SK-N-SH treated with all-trans-retinoic acid at 6 μM for 48 hours (cell line): Measurements from ENCODE around the gene PRDM11.

Experiments used
- ATAC-seq: fragments of 200-7000 bp; cut with Tn5 transposase; 3 replicates; pipeline ENCODE4 v1.9.1; 2020; ENCODE audit warnings: mild to moderate bottlenecking, moderate library complexity
- ARNTL ChIP-seq: fragments of 450-650 bp; formaldehyde crosslinking; IDR thresholded peaks from 2 replicates; pipeline ENCODE4 v1.5.0; 2020; ENCODE audit warnings: low read depth, mild to moderate bottlenecking, moderate library complexity, borderline replicate concordance
- BACH2 ChIP-seq: fragments of 250-450 bp; sonication (Bioruptor Pico); IDR thresholded peaks from 2 replicates; pipeline ENCODE4 v1.9.0; 2021; ENCODE audit warnings: mild to moderate bottlenecking, borderline replicate concordance
- CREB5 ChIP-seq: fragments of 250-450 bp; sonication (Bioruptor Pico); IDR thresholded peaks from 2 replicates; pipeline ENCODE4 v1.5.1; 2020; ENCODE audit warnings: low read depth, mild to moderate bottlenecking, moderate library complexity
- CSDC2 ChIP-seq: fragments of 250-450 bp; sonication (Bioruptor Pico); IDR thresholded peaks from 2 replicates; pipeline ENCODE4 v1.5.0; 2020; ENCODE audit warnings: mild to moderate bottlenecking, moderate library complexity
- CSRNP3 ChIP-seq: fragments of 250-450 bp; sonication (Bioruptor Pico); IDR thresholded peaks from 2 replicates; pipeline ENCODE4 v1.5.1; 2021; ENCODE audit warnings: mild to moderate bottlenecking, moderate library complexity
- ESRRG ChIP-seq: fragments of 250-450 bp; sonication (Bioruptor Pico); IDR thresholded peaks from 2 replicates; pipeline ENCODE4 v1.6.1; 2021; ENCODE audit warnings: mild to moderate bottlenecking
- GLIS3 ChIP-seq: fragments of 250-450 bp; sonication (Bioruptor Pico); IDR thresholded peaks from 2 replicates; pipeline ENCODE4 v1.5.0; 2020; ENCODE audit warnings: mild to moderate bottlenecking, moderate library complexity
- ISL1 ChIP-seq: fragments of 250-450 bp; sonication (Bioruptor Pico); IDR thresholded peaks from 2 replicates; pipeline ENCODE4 v2.1.2; 2022; ENCODE audit warnings: mild to moderate bottlenecking, moderate library complexity
- OSR1 ChIP-seq: fragments of 250-450 bp; sonication (Bioruptor Pico); IDR thresholded peaks from 2 replicates; pipeline ENCODE4 v1.8.0; 2022; ENCODE audit warnings: moderate library complexity, mild to moderate bottlenecking, inconsistent platforms
- PATZ1 ChIP-seq: fragments of 250-450 bp; sonication (Bioruptor Pico); IDR thresholded peaks from 2 replicates; pipeline ENCODE4 v1.8.0; 2020; ENCODE audit warnings: mild to moderate bottlenecking, moderate library complexity, borderline replicate concordance
- PPARA ChIP-seq: fragments of 250-450 bp; sonication (Bioruptor Pico); IDR thresholded peaks from 2 replicates; pipeline ENCODE4 v1.5.0; 2020; ENCODE audit warnings: mild to moderate bottlenecking, borderline replicate concordance
- RARB ChIP-seq: fragments of 250-450 bp; sonication (Bioruptor Pico); IDR thresholded peaks from 2 replicates; pipeline ENCODE4 v1.8.0; 2021; ENCODE audit warnings: mild to moderate bottlenecking, moderate library complexity
- SNAI2 ChIP-seq: fragments of 250-450 bp; sonication (Bioruptor Pico); IDR thresholded peaks from 2 replicates; pipeline ENCODE4 v1.5.0; 2020; ENCODE audit warnings: mild to moderate bottlenecking, moderate library complexity
- TCF4 ChIP-seq: fragments of 250-450 bp; sonication (Bioruptor Pico); IDR thresholded peaks from 2 replicates; pipeline ENCODE4 v1.8.0; 2021; ENCODE audit warnings: mild to moderate bottlenecking, moderate library complexity, borderline replicate concordance
- TOX ChIP-seq: fragments of 250-450 bp; sonication (Bioruptor Pico); IDR thresholded peaks from 2 replicates; pipeline ENCODE4 v1.8.0; 2021; ENCODE audit warnings: mild to moderate bottlenecking, moderate library complexity, borderline replicate concordance
- TSHZ2 ChIP-seq: fragments of 250-450 bp; sonication (Bioruptor Pico); IDR thresholded peaks from 2 replicates; pipeline ENCODE4 v1.5.0; 2020; ENCODE audit warnings: mild to moderate bottlenecking, moderate library complexity
- ZC3H10 ChIP-seq: fragments of 250-450 bp; sonication (Bioruptor Pico); IDR thresholded peaks from 2 replicates; pipeline ENCODE4 v1.5.1; 2021; ENCODE audit warnings: mild to moderate bottlenecking, moderate library complexity
- ZFP30 ChIP-seq: fragments of 450-650 bp; formaldehyde crosslinking; IDR thresholded peaks from 2 replicates; pipeline ENCODE4 v1.5.0; 2022; ENCODE audit warnings: mild to moderate bottlenecking, moderate library complexity
- ZNF70 ChIP-seq: fragments of 450-650 bp; formaldehyde crosslinking; IDR thresholded peaks from 2 replicates; pipeline ENCODE4 v1.5.0; 2020; ENCODE audit warnings: mild to moderate bottlenecking, moderate library complexity
- TF ChIP-seq, protein P1 (sequence below): fragments of 250-450 bp; sonication (Bioruptor Pico); IDR thresholded peaks from 2 replicates; pipeline ENCODE4 v1.8.0; 2021; ENCODE audit warnings: low read depth, mild to moderate bottlenecking, moderate library complexity, borderline replicate concordance

PRDM11 gene

GRCh38 chr11:45215098-45215865 lies 68.8 kb downstream of the PRDM11 start:
- no peak for ATAC-seq
- TF ChIP-seq RARB: no peak
- TF ChIP-seq TCF4 (CRISPR knock-in tag): no peak
- no peak for TF ChIP-seq GLIS3 (CRISPR knock-in tag)
- TF ChIP-seq ESRRG (CRISPR knock-in tag): no peak
- no peak for TF ChIP-seq TSHZ2
- no peak for TF ChIP-seq TOX
- TF ChIP-seq OSR1 (CRISPR knock-in tag): no peak
- no peak for TF ChIP-seq SNAI2 (CRISPR knock-in tag)
- no peak for TF ChIP-seq ARNTL
- no peak for TF ChIP-seq ISL1 (CRISPR knock-in tag)
- TF ChIP-seq PPARA (CRISPR knock-in tag): no peak
- TF ChIP-seq ZNF70: no peak
- no peak for TF ChIP-seq ZFP30

- ATAC-seq: no peak
- TF ChIP-seq SNAI2 (CRISPR knock-in tag): no peak
- no peak for TF ChIP-seq ISL1 (CRISPR knock-in tag)
- TF ChIP-seq TOX: no peak
- TF ChIP-seq GLIS3 (CRISPR knock-in tag): no peak
- TF ChIP-seq, protein P1, sequence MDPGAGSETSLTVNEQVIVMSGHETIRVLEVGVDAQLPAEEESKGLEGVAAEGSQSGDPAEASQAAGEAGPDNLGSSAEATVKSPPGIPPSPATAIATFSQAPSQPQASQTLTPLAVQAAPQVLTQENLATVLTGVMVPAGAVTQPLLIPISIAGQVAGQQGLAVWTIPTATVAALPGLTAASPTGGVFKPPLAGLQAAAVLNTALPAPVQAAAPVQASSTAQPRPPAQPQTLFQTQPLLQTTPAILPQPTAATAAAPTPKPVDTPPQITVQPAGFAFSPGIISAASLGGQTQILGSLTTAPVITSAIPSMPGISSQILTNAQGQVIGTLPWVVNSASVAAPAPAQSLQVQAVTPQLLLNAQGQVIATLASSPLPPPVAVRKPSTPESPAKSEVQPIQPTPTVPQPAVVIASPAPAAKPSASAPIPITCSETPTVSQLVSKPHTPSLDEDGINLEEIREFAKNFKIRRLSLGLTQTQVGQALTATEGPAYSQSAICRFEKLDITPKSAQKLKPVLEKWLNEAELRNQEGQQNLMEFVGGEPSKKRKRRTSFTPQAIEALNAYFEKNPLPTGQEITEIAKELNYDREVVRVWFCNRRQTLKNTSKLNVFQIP (CRISPR knock-in tag): no peak
- TF ChIP-seq ZC3H10 (CRISPR knock-in tag): no peak
- no peak for TF ChIP-seq OSR1 (CRISPR knock-in tag)
- TF ChIP-seq ZFP30: no peak
- no peak for TF ChIP-seq CSRNP3 (CRISPR knock-in tag)
- TF ChIP-seq CREB5 (CRISPR knock-in tag): no peak
- no peak for TF ChIP-seq ESRRG (CRISPR knock-in tag)
- TF ChIP-seq RARB: no peak
- no peak for TF ChIP-seq PPARA (CRISPR knock-in tag)
- no peak for TF ChIP-seq TSHZ2
- TF ChIP-seq TCF4 (CRISPR knock-in tag): no peak
- TF ChIP-seq ARNTL: no peak
- no peak for TF ChIP-seq CSDC2 (CRISPR knock-in tag)
- TF ChIP-seq PATZ1 (CRISPR knock-in tag): no peak
- no peak for TF ChIP-seq BACH2
These were observed 69.6 kb downstream of the PRDM11 start for GRCh38 chr11:45216031-45216430.
